GM18861 (cell line): ENCODE data around the gene SLC13A1.

Experiments used
- ATAC-seq: cut with Tn5 transposase; IDR thresholded peaks from one replicate; pipeline ENCODE4 v1.9.1; 2021; ENCODE audit not compliant: unreplicated experiment

The SLC13A1 gene

DNA sequence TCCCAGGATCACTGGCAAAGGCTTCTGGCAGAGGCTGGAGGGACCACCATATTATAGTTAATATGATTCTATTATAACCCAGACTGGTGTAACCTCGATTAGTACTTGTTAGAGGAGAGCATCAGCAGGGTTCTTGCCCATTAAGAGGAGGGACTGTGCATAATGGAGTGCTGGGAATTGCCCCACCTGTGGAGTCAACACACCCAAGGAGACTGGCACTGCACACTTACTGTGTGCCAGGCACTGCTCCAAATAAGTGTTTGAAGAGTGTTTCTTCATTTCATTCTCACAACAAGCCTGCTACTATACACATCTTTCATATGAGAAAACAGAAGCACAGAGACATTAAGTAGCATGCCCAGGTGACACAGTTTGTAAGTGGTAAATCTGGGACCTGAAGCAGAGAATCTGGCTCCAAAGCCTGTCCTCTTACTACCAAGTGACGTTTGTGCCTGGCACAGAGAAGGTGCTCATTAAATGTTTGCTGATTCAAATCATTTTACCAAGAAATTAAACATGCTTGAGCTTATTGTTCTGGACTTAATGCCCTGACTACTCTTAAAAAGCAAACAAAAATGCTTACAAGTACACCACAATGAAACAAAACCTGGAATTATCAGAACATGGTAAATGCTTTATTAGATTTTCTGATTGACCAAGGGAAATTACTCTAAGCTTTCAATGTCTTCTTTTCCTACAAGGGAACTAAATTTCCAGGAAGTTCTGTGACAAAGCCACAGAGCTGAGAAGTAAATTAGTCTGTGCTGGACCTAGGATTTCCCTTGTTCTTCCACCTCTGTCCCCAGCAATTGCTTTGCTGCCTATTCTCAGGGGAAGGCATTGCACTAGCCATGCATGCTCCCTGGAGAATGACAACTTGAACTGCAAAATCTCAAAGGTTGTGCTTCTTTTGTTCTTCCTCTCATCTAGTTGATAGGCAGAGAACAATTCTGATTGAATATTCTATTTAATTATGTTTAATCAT lies 809 bp downstream of the SLC13A1 start:
- ATAC-seq, result no peak

DNA sequence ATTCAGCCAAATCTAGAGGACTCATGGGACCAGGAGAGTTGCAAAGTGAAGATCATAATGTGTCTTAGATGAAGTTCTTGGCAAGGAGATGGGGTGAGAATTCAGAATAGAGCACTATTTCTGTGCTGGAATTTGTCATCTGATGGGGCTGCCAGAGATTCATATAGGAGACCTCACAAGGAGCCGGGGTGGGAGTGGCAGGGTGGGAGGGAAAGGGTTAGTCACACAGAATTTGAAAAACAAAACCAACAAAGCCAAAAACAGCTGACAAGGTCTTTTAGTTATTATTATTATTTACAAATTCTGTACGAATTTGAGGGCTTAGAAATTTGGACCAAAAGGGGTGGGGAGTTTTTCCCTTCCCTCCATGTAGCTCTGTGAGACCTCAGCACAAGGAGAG lies 1.7 kb downstream of the SLC13A1 start:
- ATAC-seq, result no peak

DNA sequence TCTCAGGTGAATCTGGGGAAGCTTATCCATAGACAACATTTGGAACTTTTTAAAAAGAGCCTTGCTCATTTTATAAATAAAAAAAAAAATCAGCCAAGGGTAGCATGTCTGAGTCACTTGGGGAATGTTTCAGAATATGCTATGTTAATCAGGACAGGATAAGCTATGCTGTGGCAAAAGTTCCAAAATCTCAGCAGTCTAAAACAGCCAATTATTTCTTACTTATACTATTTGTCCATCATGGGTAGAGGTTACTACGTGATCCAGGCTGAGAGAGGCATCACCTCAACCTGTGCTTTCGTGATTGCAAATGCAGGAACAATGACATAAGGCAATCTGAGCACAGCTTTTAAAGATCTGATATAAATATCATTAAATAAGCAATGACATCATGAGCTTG lies 6.5 kb downstream of the SLC13A1 start:
- no peak for ATAC-seq

DNA sequence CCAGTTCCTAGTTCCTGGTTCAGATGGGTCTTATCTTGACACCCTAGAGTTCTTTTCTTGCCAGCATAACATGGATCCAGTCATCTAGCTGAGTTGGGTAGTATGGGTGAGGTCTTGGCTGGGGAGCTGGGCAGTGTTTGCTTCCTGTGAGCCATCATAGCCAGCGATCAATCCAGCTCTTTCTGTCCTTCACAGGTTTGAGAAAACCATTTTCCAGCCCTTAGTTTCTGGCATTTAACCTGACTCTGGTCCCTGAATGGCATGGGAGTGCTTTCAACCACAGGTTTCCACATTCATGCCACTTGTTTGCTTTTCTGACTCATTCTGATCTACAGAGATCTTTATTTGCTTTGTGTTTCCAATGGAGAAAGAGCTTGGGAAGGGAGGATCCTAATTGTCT lies 8.6 kb downstream of the SLC13A1 start:
- ATAC-seq, result no peak

DNA sequence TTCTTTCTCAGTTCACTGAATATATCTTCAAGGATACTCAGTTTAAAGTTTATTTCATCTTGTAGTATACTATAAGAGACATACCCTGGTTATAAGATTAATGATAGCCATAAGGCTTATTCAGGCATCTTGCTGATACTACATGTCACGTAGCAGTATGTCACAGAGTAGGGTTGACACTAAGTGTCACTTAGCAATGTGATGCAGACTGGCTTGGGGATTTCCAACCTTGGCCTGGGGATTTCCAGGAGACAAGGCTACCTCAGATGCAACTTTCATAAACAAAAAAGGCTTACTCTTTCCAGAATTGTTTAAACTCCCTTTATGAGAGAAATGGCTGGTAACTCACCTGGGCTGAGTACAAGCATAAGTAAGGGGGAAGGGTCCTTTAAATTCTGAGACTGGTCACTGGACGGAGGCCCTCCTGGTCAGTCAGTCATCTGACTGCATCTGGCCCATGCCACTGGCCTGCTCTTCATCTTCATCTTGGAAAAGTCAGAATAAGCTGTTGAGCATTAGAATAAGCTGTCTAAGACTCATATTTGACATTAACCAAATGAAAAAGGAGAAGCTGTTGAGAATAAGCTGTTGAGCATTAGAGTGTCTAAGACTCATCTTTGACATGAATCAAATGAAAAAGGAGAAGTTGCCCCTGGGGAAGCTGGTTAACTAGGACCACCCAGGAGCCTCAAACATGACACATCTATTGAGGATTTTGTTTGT lies 9.5 kb downstream of the SLC13A1 start:
- peak; percentile 92 for ATAC-seq

DNA sequence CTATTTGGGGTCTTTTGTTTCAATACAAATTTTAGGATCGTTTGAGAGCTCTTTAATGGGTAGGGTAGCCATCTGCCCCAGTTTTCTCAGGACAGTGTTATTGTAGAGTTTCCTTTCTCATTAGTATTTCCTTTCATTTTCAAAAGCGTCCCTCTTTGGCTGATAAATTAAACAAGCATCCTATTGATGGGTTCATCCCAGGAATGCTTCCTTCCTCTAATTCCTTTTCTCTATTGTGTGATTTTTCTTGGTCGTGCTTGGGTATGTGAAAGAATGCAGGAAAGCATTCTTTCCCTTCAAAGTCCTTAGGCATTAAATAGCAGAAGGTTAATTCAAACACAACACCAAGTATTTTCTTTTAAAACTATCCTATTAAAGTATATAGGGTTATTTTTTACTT lies 14.0 kb downstream of the SLC13A1 start:
- ATAC-seq, result no peak

DNA sequence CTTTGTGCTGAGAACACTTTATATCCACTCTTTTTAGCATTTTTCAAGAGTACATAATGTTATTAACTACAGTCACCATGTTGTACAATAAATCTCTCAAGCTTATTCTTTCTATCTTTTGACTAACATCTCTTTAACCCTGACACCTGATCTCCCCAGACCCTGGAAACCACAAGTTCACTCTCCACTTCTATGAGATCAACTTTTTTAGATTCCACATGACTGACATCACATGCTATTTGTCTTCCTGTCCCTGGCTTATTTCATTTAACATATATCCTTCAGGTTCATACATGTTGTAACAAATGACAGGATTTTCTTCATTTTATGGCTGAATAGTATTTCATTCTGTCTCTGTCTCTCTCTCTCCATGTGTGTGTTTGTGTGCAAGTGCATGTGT lies 15.5 kb downstream of the SLC13A1 start:
- ATAC-seq, result no peak

DNA sequence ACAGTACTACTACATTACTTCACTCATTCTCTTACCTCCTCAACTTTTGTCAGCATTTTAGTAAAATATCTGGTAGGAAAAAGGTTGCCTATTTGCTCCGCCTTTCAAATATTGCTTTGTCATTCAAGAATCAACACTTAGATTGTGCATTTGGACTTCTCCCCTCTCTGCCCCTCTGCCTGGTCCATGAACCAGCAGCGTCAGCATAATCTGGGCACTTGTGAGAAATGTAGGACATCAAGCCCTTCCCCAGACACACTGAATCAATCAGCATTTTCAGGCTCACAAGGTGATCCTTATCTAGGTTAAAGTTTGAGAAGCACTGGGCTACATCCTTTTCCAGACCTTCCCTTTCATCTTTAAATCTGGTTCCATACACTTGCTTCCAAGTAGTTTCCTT lies 16.3 kb downstream of the SLC13A1 start:
- no peak for ATAC-seq

DNA sequence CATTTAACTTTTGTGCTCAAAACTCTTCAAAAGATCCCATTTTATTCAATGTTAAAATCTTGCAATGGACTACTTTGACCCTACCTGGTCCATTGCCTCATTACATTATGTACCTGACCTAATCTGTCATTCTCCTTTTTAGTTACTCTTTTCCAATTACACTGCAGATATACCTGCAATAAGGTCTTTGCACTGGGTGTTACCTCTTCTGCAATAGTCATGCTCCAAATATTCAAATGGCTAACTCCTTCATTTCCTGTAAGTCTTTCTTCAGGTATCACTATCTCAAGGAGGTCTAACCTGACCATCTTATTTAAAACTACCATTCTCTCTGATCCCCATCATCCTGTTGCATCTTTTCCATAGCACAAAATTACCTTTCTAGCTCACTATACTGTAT lies 22.3 kb downstream of the SLC13A1 start:
- no peak for ATAC-seq

DNA sequence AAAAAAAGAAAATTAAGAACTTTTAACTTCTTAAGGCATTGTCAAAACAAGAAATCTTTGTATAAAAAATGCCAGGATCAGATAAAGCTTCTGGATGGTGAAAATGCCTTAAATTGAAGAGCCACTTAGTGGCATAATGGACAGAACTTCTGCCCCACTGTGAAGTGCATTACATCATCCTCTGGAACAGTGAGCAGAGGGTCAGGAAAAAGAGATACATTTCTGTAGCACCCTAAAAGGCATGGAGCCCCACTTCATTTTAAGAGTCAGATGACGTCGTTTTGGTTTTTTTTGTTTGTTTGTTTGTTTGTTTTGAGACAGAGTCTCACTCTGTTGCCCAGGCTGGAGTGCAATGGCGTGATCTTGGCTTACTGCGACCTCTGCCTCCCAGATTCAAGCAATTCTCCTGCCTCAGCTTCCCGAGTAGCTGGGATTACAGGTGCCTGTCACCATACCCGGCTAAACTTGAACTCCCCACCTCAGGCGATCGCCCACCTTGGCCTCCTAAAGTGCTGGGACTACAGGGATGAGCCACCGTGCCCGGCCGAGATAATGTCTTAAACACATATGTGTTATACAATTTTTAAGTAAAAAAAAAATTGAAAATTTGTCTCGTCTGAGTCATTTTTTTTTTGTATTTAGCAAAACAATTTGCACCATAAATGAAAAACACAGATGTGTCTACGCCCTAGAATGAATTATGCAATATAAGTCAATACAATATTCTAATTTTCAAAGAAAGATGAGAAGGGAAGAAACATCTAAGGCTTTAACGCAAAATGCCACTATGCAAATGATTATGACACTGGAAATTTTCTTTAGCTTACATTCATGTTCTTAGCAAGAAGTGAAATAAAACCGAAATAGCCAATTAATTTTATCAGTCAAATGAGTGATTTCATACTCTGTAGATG lies 29.2 kb downstream of the SLC13A1 start:
- ATAC-seq, result no peak

DNA sequence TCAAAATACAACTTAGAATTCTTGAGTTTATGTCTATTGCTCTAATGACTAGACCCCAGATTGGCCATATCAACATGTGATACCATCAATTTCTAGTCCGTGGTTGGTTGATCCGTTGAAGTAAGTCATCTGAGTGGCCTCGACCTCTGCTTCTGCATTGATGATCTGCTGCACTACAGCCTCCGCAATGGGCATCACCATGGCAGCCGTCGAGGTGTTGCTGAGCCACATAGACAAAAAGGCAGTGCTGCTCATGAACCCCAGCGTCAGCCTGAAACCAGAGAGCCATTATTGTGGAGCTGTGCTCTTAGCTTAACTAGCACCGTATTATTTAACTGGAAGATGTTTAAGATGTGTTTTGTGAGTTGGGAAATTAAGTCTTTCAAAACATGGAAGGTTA lies 30.7 kb downstream of the SLC13A1 start:
- ATAC-seq, result no peak

DNA sequence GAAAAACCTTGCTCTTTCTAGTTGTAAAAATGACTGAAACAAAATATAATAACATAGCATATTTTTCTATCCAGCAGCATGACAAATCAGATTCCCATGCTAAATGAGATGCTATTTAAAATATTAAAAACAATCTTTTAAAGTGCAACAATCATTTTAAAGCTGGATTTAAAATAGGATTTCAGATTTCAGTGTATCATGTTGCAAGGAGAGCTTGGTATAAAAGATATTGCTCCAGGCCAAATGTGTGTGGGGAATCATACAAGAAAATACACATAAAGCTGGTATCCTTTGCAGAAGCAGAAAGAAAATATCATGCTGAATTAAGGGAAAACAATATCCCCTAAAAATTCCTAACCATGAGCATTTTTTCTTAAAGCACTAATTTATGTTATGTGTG lies 42.2 kb downstream of the SLC13A1 start:
- ATAC-seq, result no peak

DNA sequence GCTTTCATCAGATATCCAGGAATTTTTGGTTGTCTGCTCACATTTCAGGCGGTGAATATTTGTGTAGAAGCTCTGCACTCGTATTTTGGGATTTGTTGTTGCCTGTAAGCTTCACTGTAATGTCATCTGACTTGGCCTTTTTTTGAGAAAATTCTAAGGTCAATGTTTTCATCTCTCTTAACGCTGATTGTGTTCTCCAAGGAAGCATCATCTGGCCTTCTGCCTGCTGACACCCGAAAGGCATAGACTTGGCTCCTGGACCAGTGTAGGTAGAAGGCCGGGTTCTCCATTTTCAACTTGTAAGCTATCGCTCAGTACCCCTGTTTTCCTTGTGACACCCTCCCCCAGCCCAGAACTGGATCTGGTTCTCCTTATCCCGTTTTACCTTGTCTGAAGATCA lies 44.2 kb downstream of the SLC13A1 start:
- ATAC-seq, result no peak

DNA sequence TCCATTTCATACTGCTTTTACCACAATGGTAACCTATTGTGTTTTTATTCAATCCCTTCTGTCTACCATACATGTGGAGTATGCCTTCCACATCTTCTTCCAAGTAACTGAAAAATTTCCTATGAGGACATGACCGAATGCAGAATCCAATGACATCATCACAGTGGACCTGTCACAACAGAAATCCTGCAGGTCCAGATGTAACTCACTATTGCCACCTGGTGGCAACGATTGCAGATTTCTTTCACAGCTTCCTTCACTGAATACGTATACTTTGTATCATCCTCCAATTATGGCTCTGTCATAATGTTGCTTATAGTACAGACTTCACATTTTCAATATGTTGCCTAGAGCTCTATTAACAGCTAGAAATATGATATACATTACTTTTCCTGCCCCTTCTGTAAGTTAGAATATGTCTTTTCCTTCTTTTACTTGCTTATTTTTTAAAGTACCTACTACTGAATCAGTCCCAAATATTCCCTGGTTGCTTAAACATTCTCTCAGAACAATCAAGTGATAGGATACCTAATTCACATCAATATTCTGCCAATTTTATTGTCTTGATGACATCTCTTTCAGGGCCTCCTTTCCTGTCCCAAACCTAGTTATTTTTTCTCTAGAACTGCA lies 45.4 kb downstream of the SLC13A1 start:
- ATAC-seq, result peak; percentile 98

DNA sequence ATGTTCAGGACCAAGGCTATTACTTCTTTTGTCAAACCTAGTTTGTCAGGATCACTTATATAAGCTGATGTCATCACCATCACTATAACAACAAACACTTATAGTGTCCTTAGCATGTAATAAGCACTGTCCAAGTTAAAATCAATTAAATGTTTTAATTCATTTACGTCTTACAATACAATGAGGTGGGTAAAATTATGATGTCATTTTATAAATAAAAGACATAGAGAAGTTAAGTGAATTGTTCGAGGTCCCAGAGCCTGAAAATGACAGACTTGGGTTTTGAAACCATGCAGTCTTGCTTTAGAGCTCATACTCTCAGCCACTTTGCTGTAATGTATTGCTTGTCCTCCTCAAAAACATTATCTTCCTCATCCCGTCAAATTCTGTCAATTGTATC lies 48.3 kb downstream of the SLC13A1 start:
- no peak for ATAC-seq

DNA sequence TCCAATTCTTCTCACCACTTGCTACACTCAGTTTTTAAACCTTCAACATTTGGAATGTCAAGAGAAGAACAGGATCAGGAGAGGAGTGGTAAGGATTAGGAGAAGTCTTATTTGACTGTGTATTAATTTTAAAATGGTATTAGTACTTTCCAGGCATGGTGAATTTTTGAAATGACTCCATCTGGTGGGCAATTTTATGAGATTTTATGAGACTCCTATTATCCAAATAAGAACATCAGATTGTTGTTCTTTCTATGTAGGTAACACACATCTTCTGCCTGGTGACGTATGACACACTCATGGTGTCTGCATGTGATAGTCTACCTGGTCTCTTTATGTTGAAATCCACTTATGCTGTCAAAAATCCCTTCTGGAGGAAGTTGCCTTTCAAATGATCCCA lies 51.0 kb downstream of the SLC13A1 start:
- ATAC-seq, result no peak

DNA sequence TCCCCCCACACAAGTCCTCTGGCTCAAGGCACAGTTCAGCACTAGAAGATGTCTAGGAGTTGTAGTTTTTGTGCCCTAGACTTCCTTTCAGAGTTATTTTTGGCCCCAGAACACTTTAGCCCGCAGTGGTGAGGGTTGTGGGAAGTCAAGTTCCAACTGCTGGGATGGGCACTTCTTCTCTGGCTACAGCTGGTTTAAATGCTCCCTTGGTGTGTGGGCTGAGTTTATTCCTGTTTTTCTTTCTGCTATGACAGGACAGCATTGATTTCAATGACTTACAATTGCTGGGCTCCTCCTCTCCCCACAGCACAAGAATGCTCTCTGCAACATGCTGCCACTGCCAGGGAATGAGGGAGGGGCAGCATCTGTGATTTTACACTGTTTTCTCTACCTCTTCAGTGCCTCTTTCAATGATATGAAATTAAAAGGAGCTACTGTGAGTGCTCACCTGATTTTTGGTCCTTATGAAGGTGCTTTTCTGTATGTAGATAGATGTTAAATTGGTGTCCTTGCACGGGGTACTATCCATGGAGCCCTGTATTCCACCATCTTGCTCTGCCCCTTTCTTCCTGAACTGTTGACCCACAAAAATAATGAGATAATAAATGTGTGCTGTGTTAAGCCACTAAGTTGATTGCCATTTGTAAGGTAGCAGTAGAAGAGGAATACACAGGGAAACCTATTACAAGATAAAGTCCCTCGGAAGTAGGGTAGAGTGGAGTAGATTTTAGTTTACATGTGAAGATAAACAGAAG lies 56.3 kb downstream of the SLC13A1 start:
- no peak for ATAC-seq

DNA sequence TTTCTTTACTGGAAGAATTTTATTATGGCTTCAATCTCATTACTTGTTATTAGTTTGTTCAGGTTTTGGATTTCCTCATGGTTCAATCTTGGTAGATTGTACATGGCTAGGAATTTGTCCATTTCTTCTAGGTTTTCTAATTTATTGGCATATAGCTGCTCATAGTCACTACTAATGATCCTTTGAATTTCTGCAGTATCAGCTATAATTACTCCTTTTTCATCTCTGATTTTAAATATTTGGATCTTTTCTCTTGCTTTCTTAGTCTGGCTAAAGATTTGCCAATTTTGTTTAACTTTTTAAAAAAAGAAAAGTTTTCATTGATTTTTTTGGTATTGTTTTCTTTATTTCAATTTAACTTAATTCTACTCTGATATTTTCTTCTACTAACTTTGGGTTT lies 59.2 kb downstream of the SLC13A1 start:
- ATAC-seq, result no peak

DNA sequence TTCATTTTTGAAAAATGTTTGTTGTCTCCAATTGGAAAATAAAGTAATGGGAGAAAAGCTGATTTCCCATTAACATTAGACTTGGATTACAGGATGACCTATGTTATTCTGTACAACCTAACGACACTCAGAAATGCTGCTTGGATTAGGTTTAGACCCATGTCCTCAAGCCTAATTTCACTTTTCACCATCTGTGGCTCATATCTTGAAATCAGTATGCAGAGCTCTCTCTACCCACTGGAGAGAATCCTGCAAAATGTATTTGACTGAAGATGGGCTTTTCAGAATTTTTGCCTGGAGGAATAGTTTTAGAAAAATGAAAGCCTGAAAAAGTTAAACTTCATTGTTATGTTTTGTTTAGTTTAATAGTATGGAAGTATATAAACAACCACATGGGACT lies 63.8 kb downstream of the SLC13A1 start:
- no peak for ATAC-seq

DNA sequence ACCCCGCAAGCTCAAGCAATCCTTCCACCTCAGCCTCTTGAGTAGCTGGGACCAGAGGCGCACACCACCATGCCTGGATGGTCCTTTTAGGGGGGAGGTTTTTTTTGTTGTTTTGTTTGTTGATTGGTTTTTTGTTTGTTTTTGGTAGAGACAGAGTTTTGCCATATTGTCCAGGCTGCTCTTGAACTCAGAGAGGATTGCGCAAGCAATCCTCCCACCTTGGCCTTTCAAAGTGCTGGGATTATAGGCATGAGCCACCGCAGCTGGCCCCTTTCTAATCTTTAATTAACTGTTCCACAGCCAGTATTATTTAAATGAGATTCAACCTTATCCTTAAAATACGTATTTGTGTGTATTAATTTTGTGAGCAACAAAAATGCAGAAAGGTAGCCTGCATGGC lies 65.8 kb downstream of the SLC13A1 start:
- no peak for ATAC-seq
